GM23338 (cell line): ENCODE measurements around the gene DRD4. TPM values are rescaled to one million over a fixed set of nuclear protein-coding genes. Genes with fewer than 3 reads are reported as not detected.

ENCODE experiments used
- ATAC-seq: fragments of 200-7000 bp; cut with Tn5 transposase; 3 replicates; pipeline ENCODE4 v1.9.1; 2020
- DNase-seq: peaks from one replicate; pipeline ENCODE4 v3.0.0-alpha.2; 2015; ENCODE audit warnings: low spot score
- H2AFZ ChIP-seq: fragments of 200-600 bp; sonication (generic); 2 replicates; pipeline ENCODE4 v1.8.0; 2016; ENCODE audit warnings: antibody characterized with exemption, mild to moderate bottlenecking, moderate library complexity
- H3F3A ChIP-seq: fragments of 200-600 bp; sonication (generic); replicated peaks from 2 replicates; pipeline ENCODE4 v1.8.0; 2017; ENCODE audit warnings: antibody characterized with exemption, mixed run types, low read depth
- H3K27ac ChIP-seq: fragments of 200-600 bp; sonication (generic); 2 replicates; pipeline ENCODE4 v1.6.1; 2016; ENCODE audit warnings: low read depth
- H3K27me3 ChIP-seq: fragments of 200-600 bp; sonication (generic); 2 replicates; pipeline ENCODE4 v1.8.0; 2016; ENCODE audit warnings: mild to moderate bottlenecking, mixed run types, moderate library complexity; ENCODE audit not compliant: insufficient read depth
- H3K36me3 ChIP-seq: fragments of 200-600 bp; sonication (generic); 2 replicates; pipeline ENCODE4 v1.8.0; 2016; ENCODE audit warnings: mild to moderate bottlenecking; ENCODE audit not compliant: insufficient read depth
- H3K4me1 ChIP-seq: fragments of 200-600 bp; sonication (generic); 2 replicates; pipeline ENCODE4 v1.8.0; 2016; ENCODE audit warnings: mild to moderate bottlenecking, moderate library complexity; ENCODE audit not compliant: insufficient read depth
- H3K4me2 ChIP-seq: fragments of 200-600 bp; sonication (generic); 2 replicates; pipeline ENCODE4 v1.7.1; 2017; ENCODE audit warnings: mixed run types
- H3K4me3 ChIP-seq: fragments of 200-600 bp; sonication (generic); 2 replicates; pipeline ENCODE4 v1.6.1; 2016; ENCODE audit warnings: mixed run types
- H3K79me2 ChIP-seq: fragments of 200-600 bp; sonication (generic); replicated peaks from 2 replicates; pipeline ENCODE4 v1.8.0; 2017; ENCODE audit warnings: mild to moderate bottlenecking; ENCODE audit not compliant: insufficient read depth
- H3K9me2 ChIP-seq: fragments of 200-600 bp; sonication (generic); 2 replicates; pipeline ENCODE4 v1.8.0; 2017; ENCODE audit not compliant: insufficient read depth
- H4K20me1 ChIP-seq: fragments of 200-600 bp; sonication (generic); replicated peaks from 2 replicates; pipeline ENCODE4 v1.8.0; 2017; ENCODE audit warnings: mild to moderate bottlenecking; ENCODE audit not compliant: insufficient read depth
- H3K27ac Mint-ChIP-seq: 2 replicates; pipeline ENCODE4 v1.8.0; 2020; ENCODE audit warnings: inconsistent platforms, mild to moderate bottlenecking, moderate library complexity, mixed read lengths
- H3K27me3 Mint-ChIP-seq: 3 replicates; pipeline ENCODE4 v1.8.0; 2022; ENCODE audit warnings: low read depth, mild to moderate bottlenecking, moderate library complexity, mixed read lengths, inconsistent platforms; ENCODE audit not compliant: insufficient read depth, poor library complexity
- H3K36me3 Mint-ChIP-seq: 3 replicates; pipeline ENCODE4 v1.8.0; 2021; ENCODE audit warnings: low read depth, mild to moderate bottlenecking, inconsistent platforms, moderate library complexity, mixed read lengths
- H3K4me1 Mint-ChIP-seq: 3 replicates; pipeline ENCODE4 v1.8.0; 2020; ENCODE audit warnings: mild to moderate bottlenecking, inconsistent platforms, mixed read lengths
- H3K4me3 Mint-ChIP-seq: 3 replicates; pipeline ENCODE4 v1.8.0; 2021; ENCODE audit warnings: moderate library complexity, mild to moderate bottlenecking, inconsistent platforms, mixed read lengths
- H3K9me3 Mint-ChIP-seq: 3 replicates; pipeline ENCODE4 v1.8.0; 2020; ENCODE audit warnings: moderate library complexity, mild to moderate bottlenecking, inconsistent platforms, mixed read lengths
- CREB1 ChIP-seq: fragments of 250-450 bp; sonication (Bioruptor Pico); IDR thresholded peaks from 2 replicates; pipeline ENCODE4 v1.5.0; 2020; ENCODE audit warnings: low read depth, mild to moderate bottlenecking, moderate library complexity
- JUNB ChIP-seq: IDR thresholded peaks from one replicate; pipeline ENCODE4 v1.6.1; 2016; ENCODE audit warnings: antibody characterized with exemption; ENCODE audit not compliant: unreplicated experiment
- polyA plus RNA-seq: library from polyadenylated mRNA; unstranded; fragments of >200 nt; fragmentation: Nextera tagmentation; extraction: Ambion mirVana; gene quantifications from 2 replicates; pipeline ENCODE4 v1.2.1, GENCODE V29; 2016
- total RNA-seq: library from RNA; depleted of rRNA; stranded (reverse); fragments of >200 nt; shearing (Covaris generic); gene quantifications from 2 replicates; pipeline ENCODE4 v1.2.3, GENCODE V29; 2014
- TF ChIP-seq, protein P1 (sequence below): fragments of 250-450 bp; sonication (Bioruptor Pico); IDR thresholded peaks from 2 replicates; pipeline ENCODE4 v1.5.0; 2020; ENCODE audit warnings: mild to moderate bottlenecking, moderate library complexity

DRD4 gene
- total and polyA plus RNA-seq, 2 experiments from 2014 or later, result 1.0 to 1.8 TPM

DNA sequence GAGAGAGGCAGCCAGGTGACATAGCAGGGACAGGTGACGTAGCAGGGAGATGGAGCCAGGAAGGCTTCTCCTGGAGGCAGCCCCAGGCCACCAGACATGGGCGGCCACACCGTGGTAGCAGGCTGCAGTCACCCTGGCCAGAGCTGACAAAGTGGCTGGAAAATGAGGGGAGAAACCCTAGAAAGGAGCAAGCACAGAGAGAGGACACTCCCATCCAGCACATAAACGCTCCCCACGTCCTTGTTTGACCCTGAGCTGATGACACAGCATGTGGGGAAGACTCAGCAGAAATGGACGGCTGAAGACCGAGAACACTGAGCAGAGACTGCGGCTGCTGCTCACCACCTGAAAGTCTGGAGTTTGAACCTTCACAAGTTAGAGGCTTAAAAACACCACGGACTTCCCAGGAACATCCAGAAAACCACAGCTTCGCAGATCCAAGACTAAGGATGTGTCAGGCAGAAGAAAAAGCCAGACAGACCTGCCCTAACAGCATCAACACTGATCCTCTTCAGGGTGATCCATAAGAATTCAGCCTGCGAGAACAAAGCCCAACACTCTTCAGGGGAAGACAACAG, 28.7 kb downstream of the DRD4 start (continued):
- TF ChIP-seq, protein P1, sequence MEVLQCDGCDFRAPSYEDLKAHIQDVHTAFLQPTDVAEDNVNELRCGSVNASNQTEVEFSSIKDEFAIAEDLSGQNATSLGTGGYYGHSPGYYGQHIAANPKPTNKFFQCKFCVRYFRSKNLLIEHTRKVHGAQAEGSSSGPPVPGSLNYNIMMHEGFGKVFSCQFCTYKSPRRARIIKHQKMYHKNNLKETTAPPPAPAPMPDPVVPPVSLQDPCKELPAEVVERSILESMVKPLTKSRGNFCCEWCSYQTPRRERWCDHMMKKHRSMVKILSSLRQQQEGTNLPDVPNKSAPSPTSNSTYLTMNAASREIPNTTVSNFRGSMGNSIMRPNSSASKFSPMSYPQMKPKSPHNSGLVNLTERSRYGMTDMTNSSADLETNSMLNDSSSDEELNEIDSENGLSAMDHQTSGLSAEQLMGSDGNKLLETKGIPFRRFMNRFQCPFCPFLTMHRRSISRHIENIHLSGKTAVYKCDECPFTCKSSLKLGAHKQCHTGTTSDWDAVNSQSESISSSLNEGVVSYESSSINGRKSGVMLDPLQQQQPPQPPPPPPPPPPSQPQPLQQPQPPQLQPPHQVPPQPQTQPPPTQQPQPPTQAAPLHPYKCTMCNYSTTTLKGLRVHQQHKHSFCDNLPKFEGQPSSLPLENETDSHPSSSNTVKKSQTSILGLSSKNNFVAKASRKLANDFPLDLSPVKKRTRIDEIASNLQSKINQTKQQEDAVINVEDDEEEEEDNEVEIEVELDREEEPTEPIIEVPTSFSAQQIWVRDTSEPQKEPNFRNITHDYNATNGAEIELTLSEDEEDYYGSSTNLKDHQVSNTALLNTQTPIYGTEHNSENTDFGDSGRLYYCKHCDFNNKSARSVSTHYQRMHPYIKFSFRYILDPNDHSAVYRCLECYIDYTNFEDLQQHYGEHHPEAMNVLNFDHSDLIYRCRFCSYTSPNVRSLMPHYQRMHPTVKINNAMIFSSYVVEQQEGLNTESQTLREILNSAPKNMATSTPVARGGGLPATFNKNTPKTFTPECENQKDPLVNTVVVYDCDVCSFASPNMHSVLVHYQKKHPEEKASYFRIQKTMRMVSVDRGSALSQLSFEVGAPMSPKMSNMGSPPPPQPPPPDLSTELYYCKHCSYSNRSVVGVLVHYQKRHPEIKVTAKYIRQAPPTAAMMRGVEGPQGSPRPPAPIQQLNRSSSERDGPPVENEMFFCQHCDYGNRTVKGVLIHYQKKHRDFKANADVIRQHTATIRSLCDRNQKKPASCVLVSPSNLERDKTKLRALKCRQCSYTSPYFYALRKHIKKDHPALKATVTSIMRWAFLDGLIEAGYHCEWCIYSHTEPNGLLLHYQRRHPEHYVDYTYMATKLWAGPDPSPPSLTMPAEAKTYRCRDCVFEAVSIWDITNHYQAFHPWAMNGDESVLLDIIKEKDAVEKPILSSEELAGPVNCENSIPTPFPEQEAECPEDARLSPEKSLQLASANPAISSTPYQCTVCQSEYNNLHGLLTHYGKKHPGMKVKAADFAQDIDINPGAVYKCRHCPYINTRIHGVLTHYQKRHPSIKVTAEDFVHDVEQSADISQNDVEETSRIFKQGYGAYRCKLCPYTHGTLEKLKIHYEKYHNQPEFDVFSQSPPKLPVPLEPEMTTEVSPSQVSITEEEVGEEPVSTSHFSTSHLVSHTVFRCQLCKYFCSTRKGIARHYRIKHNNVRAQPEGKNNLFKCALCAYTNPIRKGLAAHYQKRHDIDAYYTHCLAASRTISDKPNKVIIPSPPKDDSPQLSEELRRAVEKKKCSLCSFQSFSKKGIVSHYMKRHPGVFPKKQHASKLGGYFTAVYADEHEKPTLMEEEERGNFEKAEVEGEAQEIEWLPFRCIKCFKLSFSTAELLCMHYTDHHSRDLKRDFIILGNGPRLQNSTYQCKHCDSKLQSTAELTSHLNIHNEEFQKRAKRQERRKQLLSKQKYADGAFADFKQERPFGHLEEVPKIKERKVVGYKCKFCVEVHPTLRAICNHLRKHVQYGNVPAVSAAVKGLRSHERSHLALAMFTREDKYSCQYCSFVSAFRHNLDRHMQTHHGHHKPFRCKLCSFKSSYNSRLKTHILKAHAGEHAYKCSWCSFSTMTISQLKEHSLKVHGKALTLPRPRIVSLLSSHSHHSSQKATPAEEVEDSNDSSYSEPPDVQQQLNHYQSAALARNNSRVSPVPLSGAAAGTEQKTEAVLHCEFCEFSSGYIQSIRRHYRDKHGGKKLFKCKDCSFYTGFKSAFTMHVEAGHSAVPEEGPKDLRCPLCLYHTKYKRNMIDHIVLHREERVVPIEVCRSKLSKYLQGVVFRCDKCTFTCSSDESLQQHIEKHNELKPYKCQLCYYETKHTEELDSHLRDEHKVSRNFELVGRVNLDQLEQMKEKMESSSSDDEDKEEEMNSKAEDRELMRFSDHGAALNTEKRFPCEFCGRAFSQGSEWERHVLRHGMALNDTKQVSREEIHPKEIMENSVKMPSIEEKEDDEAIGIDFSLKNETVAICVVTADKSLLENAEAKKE (CRISPR knock-in tag), result no peak

DNA sequence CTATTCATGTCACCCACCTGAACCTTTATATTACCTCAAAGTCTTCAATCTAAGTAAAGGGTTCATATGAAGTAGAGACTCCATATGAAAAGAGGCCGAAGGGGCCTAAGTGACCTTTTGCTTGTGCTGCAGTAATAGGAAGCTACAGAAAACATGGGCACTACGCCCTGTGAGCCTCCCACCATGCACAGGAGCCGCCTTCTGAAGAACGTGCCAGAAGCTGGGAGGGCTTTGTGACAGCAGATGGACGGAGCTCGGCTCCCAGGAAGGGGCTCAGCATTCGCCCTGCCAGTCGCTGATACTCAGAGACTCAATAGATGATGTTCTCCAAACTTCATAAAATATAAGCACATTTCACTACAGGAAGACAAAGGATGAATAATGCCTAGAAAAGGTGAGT, 36.8 kb downstream of the DRD4 start:
- no peak overlapping the region for H3K27ac ChIP-seq
- peaks cover 14% of the 10 kb centered on the region; the same call in 1 of the 2 replicates for H3F3A ChIP-seq
- peaks cover 4% of the 10 kb centered on the region; the same call in 1 of the 2 replicates for H4K20me1 ChIP-seq
- DNase-seq, result no peak
- H3K36me3 Mint-ChIP-seq, result peaks cover 40% of the 10 kb centered on the region
- H3K79me2 ChIP-seq, result no peaks in the 10 kb centered on the region; the same call in 1 of the 2 replicates
- no peak overlapping the region; the same call in 1 of the 2 replicates for H3K27ac Mint-ChIP-seq
- H3K36me3 ChIP-seq, result peaks cover 20% of the 10 kb centered on the region
- H3K9me2 ChIP-seq, result no peaks in the 10 kb centered on the region
- no peak for TF ChIP-seq CREB1 (CRISPR knock-in tag)
- H3K4me3 Mint-ChIP-seq, result no peak overlapping the region
- H3K4me2 ChIP-seq, result no peak overlapping the region
- no peak overlapping the region for H2AFZ ChIP-seq
- ATAC-seq, result no peak
- no peaks in the 10 kb centered on the region for H3K27me3 ChIP-seq
- no peaks in the 10 kb centered on the region for H3K9me3 Mint-ChIP-seq
- H3K4me3 ChIP-seq, result no peak overlapping the region
- H3K27me3 Mint-ChIP-seq, result no peaks in the 10 kb centered on the region
- H3K4me1 Mint-ChIP-seq, result no peaks in the 10 kb centered on the region
- no peaks in the 10 kb centered on the region for H3K4me1 ChIP-seq

GRCh38 chr11:674406-674805, 37.3 kb downstream of the DRD4 start:
- Histone ChIP-seq H3K9me2 (no peaks in the 10 kb centered on the region), H2AFZ (no peak overlapping the region), H3K4me2 (no peak overlapping the region), H3F3A (peaks cover 14% of the 10 kb centered on the region; the same call in 1 of the 2 replicates), H4K20me1 (peaks cover 4% of the 10 kb centered on the region; the same call in 1 of the 2 replicates), H3K79me2 (no peaks in the 10 kb centered on the region; the same call in 1 of the 2 replicates), H3K4me3 (no peak overlapping the region), H3K4me1 (no peaks in the 10 kb centered on the region), H3K27me3 (no peaks in the 10 kb centered on the region), H3K36me3 (peaks cover 20% of the 10 kb centered on the region), H3K27ac (no peak overlapping the region)
- Mint-ChIP-seq H3K4me1 (no peaks in the 10 kb centered on the region), H3K27me3 (no peaks in the 10 kb centered on the region), H3K9me3 (no peaks in the 10 kb centered on the region), H3K27ac (no peak overlapping the region; the same call in 1 of the 2 replicates), H3K4me3 (no peak overlapping the region), H3K36me3 (peaks cover 46% of the 10 kb centered on the region)
- DNase-seq (no peak), ATAC-seq (no peak)
- TF ChIP-seq JUNB, result no peak
- TF ChIP-seq, protein P1 (CRISPR knock-in tag), result no peak
